GM12873 (cell line): ENCODE data around the gene KIF4B.

Experiments used
- CTCF ChIP-seq: IDR thresholded peaks from 2 replicates; pipeline ENCODE4 v1.5.1; 2012; ENCODE audit warnings: low read depth, mild to moderate bottlenecking, moderate library complexity, low read length, control low read depth; ENCODE audit not compliant: insufficient read depth; ENCODE audit errors: missing control alignments

KIF4B gene

GRCh38 chr5:155013526-155013925, at the start of gene KIF4B:
Gene KIF4B, plus strand, starts transcription at chr5:155013755. Its CDS starts 105 bp downstream, at chr5:155013860.
- no peak for TF ChIP-seq CTCF

- TF ChIP-seq CTCF = no peak
Measured at GRCh38 chr5:154966081-154966841, 47.3 kb upstream of the KIF4B start.

- no peak for TF ChIP-seq CTCF
Measured at GRCh38 chr5:154966874-154967273, 46.7 kb upstream of the KIF4B start.

- TF ChIP-seq CTCF = peak; percentile 61
Measured at GRCh38 chr5:154967421-154968024, 46.0 kb upstream of the KIF4B start.

GRCh38 chr5:154968953-154969352, 44.6 kb upstream of the KIF4B start:
- no peak for TF ChIP-seq CTCF

GRCh38 chr5:154970759-154971158, 42.8 kb upstream of the KIF4B start:
- TF ChIP-seq CTCF = no peak

GRCh38 chr5:154971501-154971900, 42.1 kb upstream of the KIF4B start:
- TF ChIP-seq CTCF = no peak
